HG03442 (cell line): ENCODE results near the gene S100A3.

Source experiments
- ATAC-seq: cut with Tn5 transposase; IDR thresholded peaks from one replicate; pipeline ENCODE4 v1.9.1; 2021; ENCODE audit warnings: mild to moderate bottlenecking, moderate library complexity; ENCODE audit not compliant: unreplicated experiment

Gene S100A3

GRCh38 chr1:153550398-153550758 lies 1.3 kb upstream of the S100A3 start:
- no peak for ATAC-seq

DNA sequence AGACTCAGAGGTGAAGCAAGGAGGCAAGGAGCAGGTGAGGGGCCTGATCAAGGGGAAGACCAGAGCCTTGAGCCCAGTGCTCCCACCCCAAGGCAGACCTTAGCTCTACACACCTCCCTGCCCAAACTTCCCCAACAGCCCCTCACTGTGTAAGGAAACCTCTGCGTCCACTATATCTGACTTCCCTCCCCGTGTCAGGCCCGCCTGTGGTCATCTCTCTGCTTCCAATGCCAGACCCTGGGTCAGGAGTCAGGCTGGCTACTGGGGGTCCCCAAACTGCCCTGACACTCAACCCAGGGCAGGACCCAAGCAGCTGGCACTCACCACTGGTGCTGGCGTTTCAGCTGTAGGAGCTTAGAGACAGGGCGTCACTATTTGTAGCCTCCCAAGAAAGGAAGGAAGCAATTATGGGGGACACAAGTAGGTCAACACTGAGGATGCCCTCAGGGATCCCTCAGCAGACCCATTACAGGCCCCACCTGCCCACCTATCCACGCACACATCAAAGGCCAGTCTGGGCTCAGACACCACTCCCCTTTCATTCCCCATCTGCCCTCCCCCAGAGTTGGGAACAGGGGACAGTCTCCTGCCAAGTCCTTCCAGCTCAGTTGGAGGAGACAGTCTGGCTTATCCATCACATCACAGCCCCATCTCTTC lies 811 bp upstream of the S100A3 start:
- no peak for ATAC-seq

DNA sequence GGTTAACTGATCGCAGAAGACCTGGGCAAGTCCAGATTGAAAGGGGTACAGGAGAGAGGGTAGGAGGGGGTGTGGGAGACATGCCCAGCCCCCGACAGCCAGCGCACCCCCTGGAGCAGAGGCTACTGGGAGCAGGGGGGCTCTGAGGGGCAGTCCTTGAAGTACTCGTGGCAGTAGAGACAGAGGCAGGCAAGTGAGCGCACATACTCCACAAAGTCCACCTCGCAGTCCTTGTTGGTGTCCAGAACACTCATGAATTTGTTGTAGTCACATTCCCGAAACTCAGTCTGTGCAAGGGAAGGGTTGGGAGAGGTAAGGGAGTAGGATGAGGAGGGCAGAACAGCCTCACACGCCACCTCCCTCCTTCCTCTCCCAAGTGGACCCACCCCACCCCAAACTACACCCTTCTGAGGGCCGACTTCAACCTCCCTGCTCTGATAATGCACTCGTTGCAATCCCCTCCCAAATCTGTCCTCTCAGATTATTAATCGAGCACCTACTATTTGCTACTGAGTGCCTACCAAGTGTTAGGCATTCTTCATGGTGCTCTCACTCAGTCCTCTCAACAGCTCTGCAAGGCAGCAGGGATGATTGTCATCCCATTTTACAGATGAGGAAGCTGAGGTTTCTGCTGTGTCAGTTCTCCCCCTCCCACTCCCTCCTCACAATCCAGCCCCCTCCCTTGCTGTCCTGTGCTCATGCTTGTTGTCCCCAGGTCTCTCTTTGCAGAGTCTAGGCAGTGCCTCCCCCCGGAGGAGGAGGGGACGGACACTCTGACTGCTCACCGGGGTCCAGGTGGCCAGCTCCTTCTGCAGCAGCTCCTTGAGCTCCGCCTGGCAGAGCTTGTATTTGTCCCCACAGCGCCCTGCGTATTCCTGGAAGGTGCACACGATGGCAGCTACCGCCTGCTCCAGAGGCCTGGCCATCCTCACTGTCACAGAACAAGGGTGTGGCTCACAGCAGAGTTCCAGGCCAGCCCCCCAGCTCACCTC lies 1.2 kb downstream of the S100A3 start:
- no peak for ATAC-seq

DNA sequence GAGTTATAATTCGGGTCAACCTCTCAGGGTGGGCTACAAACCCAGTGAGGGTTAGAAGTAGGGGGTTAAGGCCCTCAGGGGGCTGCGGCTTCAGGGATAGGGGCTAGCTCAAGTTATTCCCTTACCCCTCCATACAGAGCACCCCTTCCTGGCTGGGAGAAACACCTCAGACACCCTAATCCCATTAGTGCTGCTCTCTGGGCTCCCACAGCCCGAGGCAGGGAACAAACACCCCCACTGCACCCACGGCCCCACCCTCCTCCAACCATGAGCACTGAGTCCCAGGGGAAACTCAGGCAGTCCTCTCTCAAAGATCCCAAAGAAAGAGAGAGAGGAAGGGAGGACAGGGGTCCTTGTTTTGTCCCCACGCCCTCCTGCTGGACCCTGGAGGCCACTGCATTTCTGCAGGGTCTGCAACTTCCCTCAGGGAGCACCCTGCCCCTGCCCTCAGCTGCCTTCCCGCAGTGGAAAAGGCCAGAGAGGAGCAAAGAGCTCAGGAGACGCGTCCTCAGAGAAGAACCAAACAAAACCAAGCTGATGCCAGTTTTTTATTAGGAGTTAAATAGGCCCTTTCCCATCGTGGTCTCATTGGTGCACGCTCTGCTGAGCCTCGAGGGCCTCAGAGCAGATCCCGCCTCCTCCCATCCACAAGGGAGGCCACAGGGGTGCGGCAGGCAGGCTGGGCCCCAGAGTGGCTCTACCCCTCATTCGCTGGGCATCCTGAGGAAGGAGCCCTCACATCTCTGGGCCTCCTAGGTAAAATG lies 2.1 kb downstream of the S100A3 start:
- no peak for ATAC-seq

GRCh38 chr1:153546371-153546770 lies 2.7 kb downstream of the S100A3 start:
- no peak for ATAC-seq

GRCh38 chr1:153545067-153546055 lies 3.7 kb downstream of the S100A3 start, which contains the start of gene S100A4:
TSS of gene S100A4 (minus strand) at chr1:153545806. CDS start at chr1:153544794, 1,012 bp downstream.
- ATAC-seq = peak; percentile 73

DNA sequence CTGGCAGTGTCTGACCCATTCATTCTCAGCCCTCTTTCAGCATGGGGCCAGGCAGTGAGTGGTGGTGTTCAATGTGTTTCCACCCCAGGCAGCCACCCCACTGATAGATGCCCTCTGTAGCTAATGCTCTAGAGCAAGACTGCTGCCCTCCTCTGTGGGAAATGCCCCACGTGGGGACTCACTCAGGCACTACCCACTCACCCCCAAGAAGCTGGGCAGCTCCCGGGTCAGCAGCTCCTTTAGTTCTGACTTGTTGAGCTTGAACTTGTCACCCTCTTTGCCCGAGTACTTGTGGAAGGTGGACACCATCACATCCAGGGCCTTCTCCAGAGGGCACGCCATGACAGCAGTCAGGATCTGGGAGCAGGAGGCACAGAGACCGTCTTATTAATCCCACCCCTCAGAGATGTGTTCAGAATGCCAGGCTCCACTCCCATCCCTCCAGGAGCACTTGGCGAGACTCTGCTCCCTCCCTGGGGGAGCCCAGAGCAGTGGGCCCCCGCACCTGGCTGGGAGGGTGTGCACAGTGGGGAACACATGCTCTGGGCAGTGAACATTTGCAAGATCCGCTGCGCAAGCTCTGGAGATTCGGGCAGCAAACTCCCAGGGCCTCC lies 4.5 kb downstream of the S100A3 start:
- no peak for ATAC-seq

DNA sequence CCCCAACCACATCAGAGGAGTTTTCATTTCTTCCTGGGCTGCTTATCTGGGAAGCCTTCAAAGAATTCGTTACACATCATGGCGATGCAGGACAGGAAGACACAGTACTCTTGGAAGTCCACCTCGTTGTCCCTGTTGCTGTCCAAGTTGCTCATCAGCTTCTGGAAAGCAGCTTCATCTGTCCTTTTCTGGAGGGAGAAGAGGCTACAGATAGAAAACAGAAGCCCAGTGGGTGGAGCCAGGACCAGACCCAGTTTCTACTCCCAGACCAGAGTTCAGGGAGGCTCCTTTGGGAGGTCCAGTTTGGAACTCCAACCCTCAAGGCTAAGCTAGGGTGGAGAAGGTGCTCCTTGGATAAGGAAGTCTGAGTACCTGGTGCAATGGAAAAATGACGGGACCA lies 5.3 kb downstream of the S100A3 start:
- ATAC-seq = no peak

DNA sequence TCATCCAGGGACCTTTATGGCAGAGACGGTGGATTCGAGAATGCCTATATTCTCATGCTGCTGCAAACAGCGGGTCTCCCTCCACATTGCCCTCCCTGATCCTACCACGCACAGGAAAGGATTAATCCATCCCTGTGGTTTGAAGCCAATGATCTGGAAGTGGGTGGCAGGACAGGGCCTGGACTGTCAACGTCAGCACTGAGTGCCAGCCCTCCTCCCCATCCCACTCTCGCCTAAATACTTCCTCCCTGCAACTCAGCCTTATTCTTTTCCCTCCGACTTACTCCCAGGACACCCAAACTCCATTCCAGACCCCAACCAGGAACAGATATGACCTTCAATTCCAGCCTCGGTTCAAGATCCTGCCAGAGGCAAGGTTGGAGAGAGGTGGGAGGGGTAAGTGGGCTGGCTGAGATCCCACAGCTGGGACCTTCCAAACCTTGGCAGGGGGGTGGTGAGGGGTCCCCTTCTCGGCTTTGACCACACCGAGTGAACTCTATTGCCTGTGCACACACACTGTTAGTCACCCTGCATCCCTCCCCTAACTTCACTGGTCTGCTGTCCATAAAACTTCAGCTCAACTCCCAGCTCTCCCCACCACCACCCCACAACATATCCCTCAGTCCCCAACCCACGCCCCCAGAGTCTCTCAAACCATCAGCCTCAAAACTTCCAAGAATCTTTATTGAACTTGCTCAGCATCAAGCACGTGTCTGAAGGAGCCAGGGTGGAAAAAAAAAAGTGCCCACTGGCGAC lies 5.9 kb downstream of the S100A3 start:
- ATAC-seq = no peak

DNA sequence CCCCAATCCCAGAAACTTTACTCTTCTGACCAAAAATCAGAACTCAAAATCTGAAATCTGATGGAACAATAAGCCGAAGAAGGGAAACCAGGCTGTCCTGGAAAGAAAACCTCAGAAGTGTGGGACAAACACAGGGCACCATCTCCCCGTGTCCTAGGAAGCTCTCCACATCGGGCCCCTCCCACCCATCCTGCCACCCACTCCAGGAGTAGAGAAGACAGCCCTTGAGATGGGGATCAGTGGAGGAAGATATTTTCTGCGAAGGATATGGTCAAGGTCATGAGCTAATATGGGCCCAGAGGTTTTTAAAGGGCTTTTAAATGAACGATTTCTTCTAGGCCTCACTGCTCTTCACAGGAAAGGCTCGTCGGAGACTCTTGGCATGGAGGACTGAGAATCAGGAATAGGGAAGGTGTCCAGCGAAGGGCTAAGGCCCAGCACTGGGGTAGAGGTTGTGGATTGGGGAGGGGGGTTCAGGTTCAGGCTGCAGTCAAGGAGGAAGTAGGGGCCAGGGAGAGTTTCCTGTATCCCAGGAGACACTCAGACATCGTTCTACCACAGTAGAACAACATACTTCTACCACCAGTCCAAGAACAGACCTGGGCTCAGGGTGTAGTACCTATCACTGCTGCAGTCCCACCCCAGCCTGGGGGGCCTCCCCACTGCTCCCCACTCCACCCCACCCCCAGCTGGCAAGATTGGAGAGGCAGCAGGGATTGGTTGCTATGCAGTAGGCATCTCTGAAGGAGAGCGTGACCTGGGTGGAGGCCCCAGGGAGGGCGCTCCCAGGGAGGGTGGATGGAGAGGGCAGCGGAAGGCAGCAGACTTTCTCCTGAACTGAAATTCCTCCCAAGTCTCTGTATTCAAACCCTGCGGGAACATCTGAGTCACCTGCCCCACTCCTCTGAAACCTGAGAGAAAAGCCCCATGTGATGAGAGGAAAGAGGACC lies 7.1 kb downstream of the S100A3 start:
- no peak for ATAC-seq

DNA sequence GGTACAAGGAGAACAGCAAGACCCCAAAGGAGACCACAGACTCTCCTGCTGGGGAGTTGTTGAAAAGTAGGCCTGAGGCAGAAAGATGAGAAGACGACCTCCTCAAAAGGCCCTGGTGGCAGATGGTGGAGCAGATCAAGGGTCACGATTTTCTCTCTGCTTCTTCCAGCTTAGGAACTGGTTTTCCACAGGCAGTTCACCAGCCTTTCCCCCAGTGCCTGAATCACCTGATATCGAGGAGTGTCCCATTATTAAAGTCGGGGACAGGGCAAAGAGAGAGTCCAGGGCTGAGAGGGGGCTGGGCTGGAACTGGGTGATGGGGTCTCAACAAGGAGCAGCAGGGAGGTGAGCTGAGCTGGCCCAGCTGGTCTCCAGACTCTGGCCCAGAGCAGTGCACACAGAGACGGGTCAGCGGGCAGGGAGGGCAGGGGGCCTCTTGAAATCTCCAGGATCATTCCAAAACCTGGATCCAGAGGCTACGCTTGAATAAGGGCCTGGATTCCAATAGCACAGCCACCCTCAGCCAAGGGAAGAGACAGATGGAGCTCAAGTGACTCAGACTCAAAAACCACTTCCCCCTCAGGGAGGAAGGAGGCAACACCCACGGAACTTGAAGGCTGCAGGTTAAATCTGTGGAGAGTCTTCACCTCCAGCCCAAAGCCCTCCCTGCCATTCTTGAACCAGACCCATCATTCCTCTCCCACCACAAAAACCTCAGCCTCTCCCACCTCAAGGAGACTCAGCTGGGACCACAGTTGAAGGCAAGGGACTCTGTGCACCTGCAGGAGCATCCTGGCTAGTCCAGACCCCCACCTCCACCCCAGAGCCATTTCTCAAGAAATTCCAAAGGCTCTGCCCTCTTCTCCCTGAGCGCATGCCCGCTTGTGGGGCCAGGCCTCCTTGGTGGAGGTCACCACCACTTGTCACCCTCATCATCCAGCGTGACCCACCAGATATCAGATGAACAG lies 8.4 kb downstream of the S100A3 start, which contains the start of gene S100A5:
Gene S100A5 (minus strand): TSS at position 541 of the 968 bp plus-strand sequence. CDS start 743 bp downstream, outside the sequence.
- no peak for ATAC-seq

- ATAC-seq = no peak
Observed at GRCh38 chr1:153539395-153540093, 9.5 kb downstream of the S100A3 start.

- ATAC-seq = no peak
Observed at GRCh38 chr1:153538315-153538821, 10.7 kb downstream of the S100A3 start.

DNA sequence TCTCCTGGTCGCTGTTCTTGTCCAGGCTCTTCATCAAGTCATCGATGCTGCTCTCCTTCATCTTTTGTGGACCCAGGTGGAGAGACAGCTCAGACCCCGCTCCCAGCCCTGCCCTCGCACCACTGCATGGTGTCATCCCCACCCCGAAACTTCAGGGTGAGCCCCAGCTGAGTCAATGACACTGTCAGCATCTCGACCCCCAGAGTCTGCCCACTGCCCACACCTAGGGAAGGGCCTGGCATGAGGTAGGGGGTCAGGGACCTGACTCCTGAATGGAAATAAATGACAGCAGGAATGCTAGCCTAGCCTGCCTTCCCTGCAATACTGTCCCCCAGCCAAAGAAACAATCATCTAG lies 11.7 kb downstream of the S100A3 start:
- no peak for ATAC-seq

GRCh38 chr1:153536671-153537375 lies 12.2 kb downstream of the S100A3 start:
- no peak for ATAC-seq
